ENCODE results near the gene KXD1.

GRCh38 chr19:18531485-18531884 lies 26.2 kb upstream of the KXD1 start:
- TF ChIP-seq CTCF (IDR thresholded peaks at IDR 0.05) = no peak
- TF ChIP-seq USF2 (IDR thresholded peaks at IDR 0.05) = no peak
- TF ChIP-seq REST (IDR thresholded peaks at IDR 0.05) = no peak
- TF ChIP-seq CHD2 (IDR thresholded peaks at IDR 0.05; ENCODE audit: low read length, partially characterized antibody) = no peak
